ENCODE measurements around the gene TNRC6C. TPM values are rescaled to one million over a fixed set of nuclear protein-coding genes. Genes with fewer than 3 reads are reported as not detected.

TNRC6C gene
- total RNA-seq, 1 donor from 2014 or later: 64.7 TPM

DNA sequence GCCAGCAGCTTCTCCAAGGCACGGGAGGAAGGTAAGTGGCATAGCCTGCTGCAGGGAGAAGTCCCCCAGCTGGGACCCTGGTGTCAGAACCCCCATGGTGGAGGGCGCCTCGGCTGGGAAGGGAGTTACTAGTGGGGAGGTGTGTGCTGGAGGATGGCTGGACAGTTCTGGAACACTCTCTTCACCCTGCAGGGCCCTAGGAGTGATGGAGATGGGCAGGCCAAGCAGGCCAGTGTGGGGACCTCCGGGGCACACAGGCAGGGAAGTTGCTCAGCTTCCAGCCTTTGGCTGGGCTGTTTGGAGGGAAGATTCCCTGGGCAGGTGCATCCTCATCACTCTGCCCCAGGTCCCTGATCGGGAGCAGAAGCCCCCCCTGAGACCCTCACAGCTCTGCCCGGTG is 188.4 kb downstream of the TNRC6C start:
- Mint-ChIP-seq H3K9me3 (ENCODE audit: unreplicated experiment) (peaks cover 2% of the 10 kb centered on the region), H3K36me3 (ENCODE audit: unreplicated experiment) (no peaks in the 10 kb centered on the region), H3K27me3 (ENCODE audit: unreplicated experiment) (peaks cover 6% of the 10 kb centered on the region), H3K4me3 (ENCODE audit: unreplicated experiment) (no peak overlapping the region), H3K4me1 (ENCODE audit: low read depth, unreplicated experiment) (peaks cover 3% of the 10 kb centered on the region), H3K27ac (ENCODE audit: unreplicated experiment) (no peak overlapping the region)
- no peak for DNase-seq
- TF ChIP-seq, protein P1, sequence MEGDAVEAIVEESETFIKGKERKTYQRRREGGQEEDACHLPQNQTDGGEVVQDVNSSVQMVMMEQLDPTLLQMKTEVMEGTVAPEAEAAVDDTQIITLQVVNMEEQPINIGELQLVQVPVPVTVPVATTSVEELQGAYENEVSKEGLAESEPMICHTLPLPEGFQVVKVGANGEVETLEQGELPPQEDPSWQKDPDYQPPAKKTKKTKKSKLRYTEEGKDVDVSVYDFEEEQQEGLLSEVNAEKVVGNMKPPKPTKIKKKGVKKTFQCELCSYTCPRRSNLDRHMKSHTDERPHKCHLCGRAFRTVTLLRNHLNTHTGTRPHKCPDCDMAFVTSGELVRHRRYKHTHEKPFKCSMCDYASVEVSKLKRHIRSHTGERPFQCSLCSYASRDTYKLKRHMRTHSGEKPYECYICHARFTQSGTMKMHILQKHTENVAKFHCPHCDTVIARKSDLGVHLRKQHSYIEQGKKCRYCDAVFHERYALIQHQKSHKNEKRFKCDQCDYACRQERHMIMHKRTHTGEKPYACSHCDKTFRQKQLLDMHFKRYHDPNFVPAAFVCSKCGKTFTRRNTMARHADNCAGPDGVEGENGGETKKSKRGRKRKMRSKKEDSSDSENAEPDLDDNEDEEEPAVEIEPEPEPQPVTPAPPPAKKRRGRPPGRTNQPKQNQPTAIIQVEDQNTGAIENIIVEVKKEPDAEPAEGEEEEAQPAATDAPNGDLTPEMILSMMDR (IDR thresholded peaks at IDR 0.05; ENCODE audit: partially characterized antibody, unreplicated experiment): no peak

DNA sequence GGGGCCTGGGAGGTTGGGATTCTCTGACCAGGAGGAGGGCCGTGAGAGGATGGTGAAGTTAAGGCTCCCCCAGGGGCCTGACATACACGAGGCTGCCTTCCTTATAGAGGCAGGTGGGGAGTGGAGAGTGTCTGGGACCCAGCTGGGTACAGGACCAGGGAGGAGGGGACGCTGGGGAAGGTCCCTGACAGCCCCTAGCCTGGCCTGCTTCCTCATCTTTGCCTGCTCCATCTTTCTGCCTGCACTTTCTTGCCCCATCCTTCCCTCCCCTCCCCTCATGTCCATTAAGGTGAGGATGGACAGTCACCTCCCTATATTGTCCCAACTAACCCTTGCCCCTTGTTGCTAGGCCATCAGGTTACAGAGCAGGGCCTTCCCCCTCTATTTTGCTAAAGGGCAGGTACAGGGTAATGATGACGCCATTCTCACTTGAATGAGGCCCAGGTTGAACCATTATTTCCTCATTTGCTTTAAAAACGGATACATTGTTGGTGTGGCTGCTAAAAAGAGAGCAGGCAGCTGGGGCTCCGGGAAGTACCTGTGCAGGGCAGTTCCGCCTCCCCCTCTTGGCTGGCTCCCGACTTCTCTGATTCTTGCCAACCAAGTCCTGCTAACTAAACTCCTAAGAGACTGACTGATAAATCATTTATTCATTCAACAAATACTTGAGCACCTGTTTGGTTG is 189.0 kb downstream of the TNRC6C start:
- no peak for DNase-seq
- H3K27me3 Mint-ChIP-seq (ENCODE audit: unreplicated experiment): peaks cover 6% of the 10 kb centered on the region
- no peak overlapping the region for H3K4me3 Mint-ChIP-seq (ENCODE audit: unreplicated experiment)
- peaks cover 3% of the 10 kb centered on the region for H3K4me1 Mint-ChIP-seq (ENCODE audit: low read depth, unreplicated experiment)
- H3K27ac Mint-ChIP-seq (ENCODE audit: unreplicated experiment): no peak overlapping the region
- peaks cover 2% of the 10 kb centered on the region for H3K9me3 Mint-ChIP-seq (ENCODE audit: unreplicated experiment)
- TF ChIP-seq, protein P1 (IDR thresholded peaks at IDR 0.05; ENCODE audit: partially characterized antibody, unreplicated experiment): no peak
- H3K36me3 Mint-ChIP-seq (ENCODE audit: unreplicated experiment): no peaks in the 10 kb centered on the region

DNA sequence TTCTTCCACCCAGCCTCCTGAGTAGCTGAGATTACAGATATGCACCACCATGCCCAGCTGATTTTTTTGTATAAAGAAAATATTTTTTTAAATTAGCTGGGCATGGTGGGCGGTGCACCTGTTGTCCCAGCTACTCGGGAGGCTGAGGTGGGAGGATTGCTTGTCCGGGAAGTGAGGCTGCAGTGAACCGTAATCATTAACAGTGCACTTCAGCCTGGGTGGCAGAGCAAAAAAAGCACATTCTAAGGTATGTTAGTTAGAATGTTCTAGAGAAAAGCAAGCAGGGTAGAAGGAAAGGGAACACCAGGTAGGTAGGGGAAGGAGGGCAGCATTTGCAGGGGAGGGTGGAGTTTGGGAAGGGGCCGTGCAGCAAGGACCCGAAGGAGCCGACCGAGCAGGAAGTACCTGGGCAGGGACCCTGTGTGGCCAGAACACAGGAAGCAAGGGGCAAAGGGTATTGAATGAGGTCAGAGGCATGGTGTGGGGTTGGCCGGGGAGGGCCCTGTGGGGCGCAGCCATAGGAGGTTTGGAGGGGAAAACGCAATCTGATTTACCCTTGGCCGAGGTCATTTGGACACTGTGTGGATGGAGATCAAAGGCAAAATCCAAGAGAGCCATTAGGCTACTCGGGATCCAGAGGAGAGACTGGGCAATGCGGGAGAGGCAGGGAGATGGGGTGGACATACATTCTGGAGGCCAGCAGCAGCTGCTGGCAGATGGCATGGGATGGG is 189.9 kb downstream of the TNRC6C start:
- TF ChIP-seq, protein P1 (IDR thresholded peaks at IDR 0.05; ENCODE audit: partially characterized antibody, unreplicated experiment): no peak
- peaks cover 2% of the 10 kb centered on the region for H3K9me3 Mint-ChIP-seq (ENCODE audit: unreplicated experiment)
- peaks cover 4% of the 10 kb centered on the region for H3K27me3 Mint-ChIP-seq (ENCODE audit: unreplicated experiment)
- DNase-seq: no peak
- H3K27ac Mint-ChIP-seq (ENCODE audit: unreplicated experiment): no peak overlapping the region
- no peaks in the 10 kb centered on the region for H3K36me3 Mint-ChIP-seq (ENCODE audit: unreplicated experiment)
- no peak overlapping the region for H3K4me3 Mint-ChIP-seq (ENCODE audit: unreplicated experiment)
- peaks cover 3% of the 10 kb centered on the region for H3K4me1 Mint-ChIP-seq (ENCODE audit: low read depth, unreplicated experiment)

DNA sequence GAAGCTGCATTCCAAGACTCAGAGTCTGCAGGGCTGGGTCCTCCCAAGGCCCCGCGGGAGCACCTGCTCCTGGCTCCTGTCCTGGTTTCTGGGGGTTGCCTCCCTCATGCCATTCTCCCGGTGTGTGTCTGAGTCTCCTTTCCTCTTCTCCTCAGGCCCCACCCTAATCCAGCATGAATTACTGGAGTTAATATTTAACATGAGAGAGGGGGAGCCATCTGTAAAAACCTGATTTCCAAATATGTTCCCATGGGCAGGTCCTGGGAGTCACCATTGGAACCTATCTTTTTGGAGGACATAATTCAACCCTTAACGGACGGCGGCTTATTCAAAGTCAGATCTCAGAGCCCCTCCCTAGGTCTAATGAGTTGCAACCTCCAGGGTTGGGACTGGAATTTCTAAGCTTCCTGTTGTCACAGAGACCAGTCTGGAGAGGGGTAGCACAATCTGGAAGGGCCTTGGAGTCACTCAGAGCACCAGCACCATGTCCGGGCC is 193.1 kb downstream of the TNRC6C start:
- Mint-ChIP-seq H3K27ac (ENCODE audit: unreplicated experiment) (no peak overlapping the region), H3K27me3 (ENCODE audit: unreplicated experiment) (peaks cover 2% of the 10 kb centered on the region), H3K4me3 (ENCODE audit: unreplicated experiment) (no peak overlapping the region), H3K36me3 (ENCODE audit: unreplicated experiment) (no peaks in the 10 kb centered on the region), H3K9me3 (ENCODE audit: unreplicated experiment) (peaks cover 2% of the 10 kb centered on the region), H3K4me1 (ENCODE audit: low read depth, unreplicated experiment) (peaks cover 3% of the 10 kb centered on the region)
- no peak for DNase-seq
- TF ChIP-seq, protein P1 (IDR thresholded peaks at IDR 0.05; ENCODE audit: partially characterized antibody, unreplicated experiment): no peak
